HUDEP-2 (cell line): ENCODE results near the gene CHCHD2.
"Not testable (repeated sequence)": the region's sequence is repeated elsewhere in the genome, so short reads cannot be mapped to it uniquely, and the experiment has no call there.

Experiments
- DNase-seq, 76 experiments: peaks; one replicate each; lab custom pipeline; 2025; ENCODE audit not compliant: unreplicated experiment in 76 of 76; lab: John Stamatoyannopoulos, UW

CHCHD2 gene

GRCh38 chr7:56086761-56087160 is 19.5 kb downstream of the CHCHD2 start:
- DNase-seq: no peak

GRCh38 chr7:56083150-56083785 is 23.0 kb downstream of the CHCHD2 start:
- DNase-seq: no peak

- DNase-seq: no peak
Measured at GRCh38 chr7:56081626-56082340, 24.5 kb downstream of the CHCHD2 start.

GRCh38 chr7:56080726-56081435 is 25.4 kb downstream of the CHCHD2 start:
- DNase-seq: not testable (repeated sequence)

GRCh38 chr7:56079450-56080185 is 26.7 kb downstream of the CHCHD2 start:
- DNase-seq: peak in 1 of 76 experiments; percentile 6

- no peak for DNase-seq
Measured at GRCh38 chr7:56078196-56078595, 28.1 kb downstream of the CHCHD2 start.

- DNase-seq: no peak
Measured at GRCh38 chr7:56077681-56078080, 28.6 kb downstream of the CHCHD2 start.

- DNase-seq: peak in 69 of 76 experiments; percentile 2 to 89 (median 57)
Measured at GRCh38 chr7:56074371-56074791, 31.9 kb downstream of the CHCHD2 start.

- not testable (repeated sequence) for DNase-seq
Measured at GRCh38 chr7:56066376-56066775, 39.9 kb downstream of the CHCHD2 start.

- peak in 75 of 76 experiments; percentile 10 to 89 (median 72) for DNase-seq
Measured at GRCh38 chr7:56063882-56064625, 42.2 kb downstream of the CHCHD2 start, which contains the start of gene SUMF2. Gene SUMF2, plus strand, starts transcription at chr7:56064286. Its CDS starts 26 bp downstream, at chr7:56064312.

GRCh38 chr7:56063500-56063881 is 42.8 kb downstream of the CHCHD2 start:
- no peak for DNase-seq

- DNase-seq: peak in 10 of 76 experiments; percentile 11 to 72 (median 18)
Measured at GRCh38 chr7:56062382-56062781, 43.9 kb downstream of the CHCHD2 start.

GRCh38 chr7:56053993-56054392 is 52.3 kb downstream of the CHCHD2 start:
- no peak for DNase-seq

- DNase-seq: no peak
Measured at GRCh38 chr7:56053379-56053778, 52.9 kb downstream of the CHCHD2 start.
